Loucy (cell line): ENCODE data around the gene RNF125.

Experiments used
- CTCF ChIP-seq: fragments of 200-600 bp; sonication (generic); conservative IDR thresholded peaks from 2 replicates; pipeline ENCODE4 v1.5.1; 2014; ENCODE audit warnings: mild to moderate bottlenecking, antibody characterized with exemption, low read length
- EZH2phosphoT487 ChIP-seq: fragments of 200-600 bp; IDR thresholded peaks from 2 replicates; pipeline ENCODE4 v1.6.1; 2018; ENCODE audit warnings: antibody characterized with exemption, mild to moderate bottlenecking, moderate library complexity, borderline replicate concordance

GRCh38 chr18:32078845-32079244 lies 60.2 kb downstream of the RNF125 start:
- no peak for TF ChIP-seq CTCF
- TF ChIP-seq EZH2phosphoT487, result no peak
